K562 (cell line): ENCODE data around the gene NEURL2. TPM values are rescaled to one million over a fixed set of nuclear protein-coding genes. Genes with fewer than 3 reads are reported as not detected.

Source experiments
- EP400 ChIP-seq: fragments of 450-650 bp; IDR thresholded peaks from 2 replicates; pipeline ENCODE4 v1.6.1; 2017; ENCODE audit warnings: antibody characterized with exemption, mild to moderate bottlenecking, moderate library complexity
- GABPA ChIP-seq: fragments of 200-800 bp; sonication (Bioruptor generic); conservative IDR thresholded peaks from 2 replicates; pipeline ENCODE4 v1.6.1; 2016; ENCODE audit warnings: low read depth, missing genetic modification characterization, missing compliant biosample characterization
- GABPB1 ChIP-seq: sonication (generic); formaldehyde crosslinking; IDR thresholded peaks from 2 replicates; pipeline ENCODE4 v1.8.0; 2022; ENCODE audit warnings: mild to moderate bottlenecking, missing genetic modification reagents
- L3MBTL2 ChIP-seq: fragments of 450-650 bp; IDR thresholded peaks from 2 replicates; pipeline ENCODE4 v1.6.1; 2016; ENCODE audit warnings: mild to moderate bottlenecking, moderate library complexity
- MAFF ChIP-seq: IDR thresholded peaks from 2 replicates; pipeline ENCODE4 v1.6.1; 2012; ENCODE audit warnings: low read length, improper control_type of control experiment
- NEUROD1 ChIP-seq: fragments of 150-350 bp; IDR thresholded peaks from 2 replicates; pipeline ENCODE4 v1.6.1; 2014; ENCODE audit warnings: borderline replicate concordance, low read length, low read depth; ENCODE audit not compliant: partially characterized antibody
- NFE2 ChIP-seq: IDR thresholded peaks from 2 replicates; pipeline ENCODE4 v1.6.1; 2014; ENCODE audit warnings: antibody characterized with exemption, low read depth
- PCBP2 ChIP-seq: fragments of 200-400 bp; formaldehyde crosslinking; IDR thresholded peaks from 2 replicates; pipeline ENCODE4 v1.6.1; 2018; ENCODE audit warnings: low read length, low read depth, mild to moderate bottlenecking, moderate library complexity; ENCODE audit not compliant: poor library complexity, severe bottlenecking
- POLR2AphosphoS5 ChIP-seq: IDR thresholded peaks from 2 replicates; pipeline ENCODE4 v1.6.1; 2011; ENCODE audit warnings: mild to moderate bottlenecking, low read depth, low read length, moderate library complexity; ENCODE audit not compliant: control insufficient read depth, insufficient read depth
- RAD21 ChIP-seq, 2 experiments: fragments of 250-450 bp in 1 of 2; fragments of 450-650 bp in 1 of 2; sonication (Bioruptor Pico) in 1 of 2; formaldehyde crosslinking in 1 of 2; IDR thresholded peaks in 1 of 2; conservative IDR thresholded peaks in 1 of 2; 2 replicates each; pipeline versions ENCODE4 v1.4.0 to v1.8.0; 2020 to 2022; ENCODE audit warnings: mild to moderate bottlenecking in 2 of 2, moderate library complexity in 1 of 2
- SMARCB1 ChIP-seq: IDR thresholded peaks from 2 replicates; pipeline ENCODE4 v1.6.1; 2011; ENCODE audit warnings: improper control_type of control experiment, low read depth; ENCODE audit not compliant: insufficient read length
- SUPT5H ChIP-seq: fragments of 450-650 bp; IDR thresholded peaks from 2 replicates; pipeline ENCODE4 v1.6.1; 2016
- TEAD1 ChIP-seq, 2 experiments: fragments of 450-650 bp in 1 of 2; sonication (generic) in 1 of 2; formaldehyde crosslinking; IDR thresholded peaks; 2 replicates each; pipeline versions ENCODE4 v1.4.0 to v1.8.0; 2020 to 2022; ENCODE audit warnings: mild to moderate bottlenecking in 2 of 2, missing genetic modification reagents in 1 of 2
- ZC3H4 ChIP-seq: sonication (generic); formaldehyde crosslinking; IDR thresholded peaks from 2 replicates; pipeline ENCODE4 v1.9.0; 2021; ENCODE audit warnings: missing genetic modification reagents, borderline replicate concordance
- ZEB2 ChIP-seq: fragments of 450-650 bp; IDR thresholded peaks from 2 replicates; pipeline ENCODE4 v1.6.1; 2016
- ZNF668 ChIP-seq: fragments of 250-450 bp; sonication (Bioruptor Pico); IDR thresholded peaks from 2 replicates; pipeline ENCODE4 v1.8.0; 2022; ENCODE audit warnings: mild to moderate bottlenecking, inconsistent platforms
- ZNF699 ChIP-seq: fragments of 250-450 bp; sonication (Bioruptor Pico); IDR thresholded peaks from 2 replicates; pipeline ENCODE4 v1.8.0; 2021; ENCODE audit warnings: mild to moderate bottlenecking, moderate library complexity; ENCODE audit not compliant: insufficient replicate concordance
- ZNF76 ChIP-seq: fragments of 250-450 bp; sonication (Bioruptor Pico); IDR thresholded peaks from 2 replicates; pipeline ENCODE4 v1.4.0; 2020; ENCODE audit warnings: mild to moderate bottlenecking, moderate library complexity, borderline replicate concordance
- ZZZ3 ChIP-seq: fragments of 450-650 bp; IDR thresholded peaks from 2 replicates; pipeline ENCODE4 v1.6.1; 2016; ENCODE audit warnings: antibody characterized with exemption, mild to moderate bottlenecking, moderate library complexity
- polyA plus RNA-seq, 8 experiments: library from polyadenylated mRNA; depleted of rRNA in 4 of 8; stranded (reverse) in 5 of 8; unstranded in 3 of 8; fragments of >200 nt; fragmentation: Nextera tagmentation in 2 of 8; fragmentation: Illumina TruSeq in 1 of 8; extraction: Ambion mirVana in 2 of 8; extraction: Trizol in 1 of 8; gene quantifications; 2 replicates each; pipeline versions ENCODE4 v1.2.1 to v1.2.3, GENCODE V29; 2011 to 2014; ENCODE audit warnings: inconsistent platforms in 1 of 8, missing spikeins in 1 of 8
- total RNA-seq, 7 experiments: library from RNA; depleted of rRNA in 6 of 7; stranded (reverse); fragments of >200 nt in 6 of 7; fragmentation: Illumina TruSeq in 2 of 7; extraction: Trizol in 2 of 7; gene quantifications; 2 replicates each; pipeline versions ENCODE4 v1.2.1 to v1.2.3, GENCODE V29; 2011 to 2021; ENCODE audit warnings: low replicate concordance in 1 of 7
- TF ChIP-seq, protein P1 (sequence below): fragments of 250-450 bp; sonication (Bioruptor Pico); IDR thresholded peaks from 2 replicates; pipeline ENCODE4 v1.8.0; 2021; ENCODE audit warnings: mild to moderate bottlenecking, moderate library complexity
- TF ChIP-seq, protein P2 (sequence below): fragments of 250-450 bp; sonication (Bioruptor Pico); IDR thresholded peaks from 2 replicates; pipeline ENCODE4 v1.9.0; 2021; ENCODE audit warnings: mild to moderate bottlenecking, inconsistent platforms
- TF ChIP-seq, protein P3 (sequence below): fragments of 450-650 bp; IDR thresholded peaks from 2 replicates; pipeline ENCODE4 v1.7.0; 2016; ENCODE audit warnings: borderline replicate concordance

The NEURL2 gene
- total and polyA plus RNA-seq, 9 of the 15 experiments (the other 6 are each of a cell fraction or from before 2014, with no cell fraction given), result 0.22 to 1.9 (median 0.50) TPM; not detected in 1

DNA sequence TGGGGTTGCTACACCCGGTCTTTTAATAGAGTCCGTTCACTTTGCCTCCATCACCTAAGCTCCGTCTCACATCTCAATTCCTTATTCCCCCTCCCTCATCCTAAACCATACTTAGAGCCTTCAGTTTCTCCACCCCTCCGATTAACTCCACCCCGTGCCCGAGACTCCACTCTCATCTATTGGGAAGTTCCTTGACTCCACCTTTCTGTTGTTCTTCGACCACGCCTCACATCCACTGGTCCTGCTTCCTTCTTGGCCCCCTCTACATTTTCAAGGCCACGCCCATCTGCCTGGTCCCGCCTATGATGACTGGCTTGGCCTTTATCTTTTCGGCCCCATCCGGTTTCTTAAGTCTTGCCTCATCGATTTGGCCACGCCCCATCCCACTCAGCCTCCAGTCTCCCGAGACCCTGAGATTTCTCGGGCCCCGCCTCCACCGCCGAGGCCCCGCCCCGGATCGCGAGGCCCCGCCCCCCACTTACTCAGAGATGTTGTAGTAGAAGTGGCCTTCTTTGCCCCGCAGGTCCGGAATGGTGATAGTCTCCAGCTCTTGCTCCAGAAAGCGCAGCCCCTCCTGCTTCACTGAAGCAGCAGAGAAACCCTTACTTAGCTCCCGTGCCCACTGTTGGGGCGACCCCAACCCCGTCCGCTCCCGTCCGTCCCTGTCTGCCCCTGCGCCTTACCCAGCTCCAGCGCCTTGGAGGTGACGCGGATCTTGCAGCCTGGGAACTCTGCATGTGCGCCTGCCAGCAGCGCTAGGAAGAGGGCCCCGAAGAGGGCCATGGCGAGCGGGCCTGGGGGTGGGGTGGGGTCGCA lies 19.9 kb upstream of the NEURL2 start (continued):
- TF ChIP-seq, protein P1, sequence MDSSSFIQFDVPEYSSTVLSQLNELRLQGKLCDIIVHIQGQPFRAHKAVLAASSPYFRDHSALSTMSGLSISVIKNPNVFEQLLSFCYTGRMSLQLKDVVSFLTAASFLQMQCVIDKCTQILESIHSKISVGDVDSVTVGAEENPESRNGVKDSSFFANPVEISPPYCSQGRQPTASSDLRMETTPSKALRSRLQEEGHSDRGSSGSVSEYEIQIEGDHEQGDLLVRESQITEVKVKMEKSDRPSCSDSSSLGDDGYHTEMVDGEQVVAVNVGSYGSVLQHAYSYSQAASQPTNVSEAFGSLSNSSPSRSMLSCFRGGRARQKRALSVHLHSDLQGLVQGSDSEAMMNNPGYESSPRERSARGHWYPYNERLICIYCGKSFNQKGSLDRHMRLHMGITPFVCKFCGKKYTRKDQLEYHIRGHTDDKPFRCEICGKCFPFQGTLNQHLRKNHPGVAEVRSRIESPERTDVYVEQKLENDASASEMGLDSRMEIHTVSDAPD (CRISPR knock-in tag), result no peak
- TF ChIP-seq, protein P2, sequence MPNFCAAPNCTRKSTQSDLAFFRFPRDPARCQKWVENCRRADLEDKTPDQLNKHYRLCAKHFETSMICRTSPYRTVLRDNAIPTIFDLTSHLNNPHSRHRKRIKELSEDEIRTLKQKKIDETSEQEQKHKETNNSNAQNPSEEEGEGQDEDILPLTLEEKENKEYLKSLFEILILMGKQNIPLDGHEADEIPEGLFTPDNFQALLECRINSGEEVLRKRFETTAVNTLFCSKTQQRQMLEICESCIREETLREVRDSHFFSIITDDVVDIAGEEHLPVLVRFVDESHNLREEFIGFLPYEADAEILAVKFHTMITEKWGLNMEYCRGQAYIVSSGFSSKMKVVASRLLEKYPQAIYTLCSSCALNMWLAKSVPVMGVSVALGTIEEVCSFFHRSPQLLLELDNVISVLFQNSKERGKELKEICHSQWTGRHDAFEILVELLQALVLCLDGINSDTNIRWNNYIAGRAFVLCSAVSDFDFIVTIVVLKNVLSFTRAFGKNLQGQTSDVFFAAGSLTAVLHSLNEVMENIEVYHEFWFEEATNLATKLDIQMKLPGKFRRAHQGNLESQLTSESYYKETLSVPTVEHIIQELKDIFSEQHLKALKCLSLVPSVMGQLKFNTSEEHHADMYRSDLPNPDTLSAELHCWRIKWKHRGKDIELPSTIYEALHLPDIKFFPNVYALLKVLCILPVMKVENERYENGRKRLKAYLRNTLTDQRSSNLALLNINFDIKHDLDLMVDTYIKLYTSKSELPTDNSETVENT (CRISPR knock-in tag), result 0 out of 2 replicates have a peak, but pooled peaks have one; percentile 71
- TF ChIP-seq GABPB1 (CRISPR knock-in tag) (peak; percentile 75; the same call in 1 of the 2 replicates), ZZZ3 (no peak), NEUROD1 (peak; percentile 5), SMARCB1 (no peak), POLR2AphosphoS5 (peak; percentile 68), TEAD1 (CRISPR knock-in tag; IDR thresholded peaks at IDR 0.05) (0 out of 4 replicates have a peak, but pooled peaks of 1 of the 2 experiments have one; percentile 46), MAFF (peak; percentile 65), NFE2 (peak; percentile 86), RAD21 (CRISPR knock-in tag; conservative IDR thresholded peaks at IDR 0.05 in 1 of 2, IDR thresholded peaks at IDR 0.05 in 1 of 2) (no peak), ZEB2 (peak; percentile 49; the same call in 1 of the 2 replicates), ZNF699 (CRISPR knock-in tag) (no peak), SUPT5H (peak; percentile 93), ZNF76 (CRISPR knock-in tag) (no peak), PCBP2 (no peak), ZC3H4 (CRISPR knock-in tag) (peak; percentile 75; the same call in 1 of the 2 replicates), EP400 (peak; percentile 54; the same call in 1 of the 2 replicates), ZNF668 (CRISPR knock-in tag) (no peak), GABPA (tag) (peak; percentile 83), L3MBTL2 (peak; percentile 48; the same call in 1 of the 2 replicates)
- TF ChIP-seq, protein P3, sequence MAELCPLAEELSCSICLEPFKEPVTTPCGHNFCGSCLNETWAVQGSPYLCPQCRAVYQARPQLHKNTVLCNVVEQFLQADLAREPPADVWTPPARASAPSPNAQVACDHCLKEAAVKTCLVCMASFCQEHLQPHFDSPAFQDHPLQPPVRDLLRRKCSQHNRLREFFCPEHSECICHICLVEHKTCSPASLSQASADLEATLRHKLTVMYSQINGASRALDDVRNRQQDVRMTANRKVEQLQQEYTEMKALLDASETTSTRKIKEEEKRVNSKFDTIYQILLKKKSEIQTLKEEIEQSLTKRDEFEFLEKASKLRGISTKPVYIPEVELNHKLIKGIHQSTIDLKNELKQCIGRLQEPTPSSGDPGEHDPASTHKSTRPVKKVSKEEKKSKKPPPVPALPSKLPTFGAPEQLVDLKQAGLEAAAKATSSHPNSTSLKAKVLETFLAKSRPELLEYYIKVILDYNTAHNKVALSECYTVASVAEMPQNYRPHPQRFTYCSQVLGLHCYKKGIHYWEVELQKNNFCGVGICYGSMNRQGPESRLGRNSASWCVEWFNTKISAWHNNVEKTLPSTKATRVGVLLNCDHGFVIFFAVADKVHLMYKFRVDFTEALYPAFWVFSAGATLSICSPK, result 0 out of 2 replicates have a peak, but pooled peaks have one; percentile 2
